CD4-positive, alpha-beta T cell (primary cell): ENCODE measurements around the gene GRID1. TPM values are rescaled to one million over a fixed set of nuclear protein-coding genes. Genes with fewer than 3 reads are reported as not detected.
"Not testable (repeated sequence)": the region's sequence is repeated elsewhere in the genome, so short reads cannot be mapped to it uniquely, and the experiment has no call there.

Source experiments
- ATAC-seq: fragments of 200-7000 bp; cut with Tn5 transposase; one replicate; pipeline ENCODE4 v1.10.0; 2022; ENCODE audit warnings: mild to moderate bottlenecking; ENCODE audit not compliant: poor library complexity
- CTCF ChIA-PET: fragments of 350-600 bp; sonication (Branson Sonifier 250); formaldehyde crosslinking; loops from one replicate; lab custom pipeline; 2021; ENCODE audit warnings: antibody characterized with exemption, inconsistent platforms; lab: Charles Lee
- POLR2A ChIA-PET: fragments of 350-600 bp; sonication (Branson Sonifier 250); formaldehyde crosslinking; loops from one replicate; lab custom pipeline; 2021; ENCODE audit warnings: antibody characterized with exemption, inconsistent platforms; lab: Charles Lee
- DNase-seq, 14 experiments: peaks; one replicate each; pipeline ENCODE4 v3.0.0-alpha.2; 2013 to 2020; ENCODE audit warnings: mixed read lengths in 2 of 14
- H3K27ac ChIP-seq, 2 donors: one replicate each; pipeline versions ENCODE4 v1.5.1 to v1.7.0; 2013; ENCODE audit warnings: low read length in 2 of 2, low read depth in 1 of 2, mild to moderate bottlenecking in 1 of 2
- H3K27me3 ChIP-seq, 2 experiments: 1 replicate in 1 of 2; 2 replicates in 1 of 2; pipeline versions ENCODE4 v1.6.1 to v1.7.0; 2013; ENCODE audit warnings: low read length in 2 of 2, control low read depth in 1 of 2, mild to moderate bottlenecking in 1 of 2, moderate library complexity in 1 of 2; ENCODE audit not compliant: insufficient read depth in 2 of 2, control insufficient read depth in 1 of 2
- H3K36me3 ChIP-seq: one replicate; pipeline ENCODE4 v1.6.1; 2013; ENCODE audit warnings: low read length, control low read depth; ENCODE audit not compliant: insufficient read depth
- H3K4me1 ChIP-seq: one replicate; pipeline ENCODE4 v1.6.1; 2013; ENCODE audit warnings: low read length, control low read depth; ENCODE audit not compliant: insufficient read depth
- H3K4me3 ChIP-seq: one replicate; pipeline ENCODE4 v1.5.1; 2013; ENCODE audit warnings: mild to moderate bottlenecking, low read length, moderate library complexity
- H3K9me3 ChIP-seq, 2 experiments: 1 replicate in 1 of 2; 2 replicates in 1 of 2; pipeline versions ENCODE4 v1.6.1 to v1.7.0; 2013; ENCODE audit warnings: low read length in 2 of 2, mild to moderate bottlenecking in 2 of 2, control low read depth in 1 of 2, moderate library complexity in 1 of 2; ENCODE audit not compliant: control insufficient read depth in 1 of 2, insufficient read depth in 1 of 2
- H3K27ac Mint-ChIP-seq: one replicate; pipeline ENCODE4 v1.8.0; 2020; ENCODE audit warnings: mixed read lengths
- H3K27me3 Mint-ChIP-seq: one replicate; pipeline ENCODE4 v1.8.0; 2021; ENCODE audit warnings: mixed read lengths
- H3K36me3 Mint-ChIP-seq: one replicate; pipeline ENCODE4 v1.8.0; 2021; ENCODE audit warnings: low read depth, mixed read lengths
- H3K4me1 Mint-ChIP-seq: one replicate; pipeline ENCODE4 v1.8.0; 2021; ENCODE audit warnings: low read depth, mixed read lengths
- H3K4me3 Mint-ChIP-seq: one replicate; pipeline ENCODE4 v1.8.0; 2020; ENCODE audit warnings: mild to moderate bottlenecking, mixed read lengths
- H3K9me3 Mint-ChIP-seq: one replicate; pipeline ENCODE4 v1.8.0; 2020; ENCODE audit warnings: mixed read lengths
- intact Hi-C, 2 experiments: fragments of 100-400 bp; cut with DNase I in 1 of 2; cut with micrococcal nuclease in 1 of 2; formaldehyde crosslinking; loops; one replicate each; pipeline versions ENCODE4 v1.15.1 to v1.9.0; 2023 to 2025; cut with DNase I, micrococcal nuclease
- total RNA-seq, 174 experiments: library from RNA in 2 of 174; stranded (reverse) in 2 of 174; gene quantifications; one replicate each; pipeline ENCODE4 v1.2.3 and lab custom pipeline; 2021 to 2026
- TF ChIP-seq, protein P1 (sequence below): fragments of 200-600 bp; IDR thresholded peaks from one replicate; pipeline ENCODE4 v1.8.0; 2022; ENCODE audit warnings: antibody characterized with exemption, mild to moderate bottlenecking

The GRID1 gene
- total RNA-seq, 2 experiments from 2014 or later = not detected

DNA sequence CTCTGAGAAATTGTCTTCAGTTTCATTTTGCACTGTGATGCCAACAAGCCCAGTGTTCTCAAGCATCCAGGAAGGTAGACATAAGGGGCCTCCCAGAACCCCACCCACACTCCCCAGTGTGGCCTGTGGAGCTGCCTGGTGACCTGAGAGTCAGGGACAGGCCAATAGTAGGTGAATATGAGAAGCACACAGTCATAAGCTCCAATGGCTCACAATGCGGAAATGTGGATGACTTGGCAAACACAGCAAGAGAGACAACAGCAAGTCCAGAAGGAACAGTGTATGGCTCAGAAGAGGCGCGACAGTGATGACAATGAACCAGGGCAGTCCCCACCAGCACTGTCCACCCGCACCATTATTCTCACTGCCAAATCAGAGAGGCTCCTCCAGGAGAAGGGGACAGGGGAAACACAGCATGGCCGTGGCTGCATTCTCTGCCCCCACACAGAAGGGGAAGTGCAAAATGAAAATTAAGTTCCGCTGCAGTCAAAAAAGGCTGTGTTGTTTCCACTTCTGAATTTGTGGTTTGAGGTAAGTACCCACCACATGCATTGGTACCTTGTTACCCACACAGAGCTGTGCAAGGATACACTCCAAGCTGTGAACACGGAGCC is 419.8 kb downstream of the GRID1 start:
- H3K9me3 ChIP-seq = peaks cover 0 to 5% of the 10 kb centered on the region in 2 experiments
- Mint-ChIP-seq H3K36me3 (no peaks in the 10 kb centered on the region), H3K27me3 (peaks cover 16% of the 10 kb centered on the region), H3K27ac (no peak overlapping the region), H3K4me3 (no peak overlapping the region), H3K9me3 (no peaks in the 10 kb centered on the region), H3K4me1 (no peaks in the 10 kb centered on the region)
- TF ChIP-seq, protein P1, sequence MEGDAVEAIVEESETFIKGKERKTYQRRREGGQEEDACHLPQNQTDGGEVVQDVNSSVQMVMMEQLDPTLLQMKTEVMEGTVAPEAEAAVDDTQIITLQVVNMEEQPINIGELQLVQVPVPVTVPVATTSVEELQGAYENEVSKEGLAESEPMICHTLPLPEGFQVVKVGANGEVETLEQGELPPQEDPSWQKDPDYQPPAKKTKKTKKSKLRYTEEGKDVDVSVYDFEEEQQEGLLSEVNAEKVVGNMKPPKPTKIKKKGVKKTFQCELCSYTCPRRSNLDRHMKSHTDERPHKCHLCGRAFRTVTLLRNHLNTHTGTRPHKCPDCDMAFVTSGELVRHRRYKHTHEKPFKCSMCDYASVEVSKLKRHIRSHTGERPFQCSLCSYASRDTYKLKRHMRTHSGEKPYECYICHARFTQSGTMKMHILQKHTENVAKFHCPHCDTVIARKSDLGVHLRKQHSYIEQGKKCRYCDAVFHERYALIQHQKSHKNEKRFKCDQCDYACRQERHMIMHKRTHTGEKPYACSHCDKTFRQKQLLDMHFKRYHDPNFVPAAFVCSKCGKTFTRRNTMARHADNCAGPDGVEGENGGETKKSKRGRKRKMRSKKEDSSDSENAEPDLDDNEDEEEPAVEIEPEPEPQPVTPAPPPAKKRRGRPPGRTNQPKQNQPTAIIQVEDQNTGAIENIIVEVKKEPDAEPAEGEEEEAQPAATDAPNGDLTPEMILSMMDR = no peak
- ATAC-seq (no peak), DNase-seq (no peak)
- ChIA-PET CTCF (no interaction called here), POLR2A (no interaction called here)
- intact Hi-C loops = no loop called here
- H3K36me3 ChIP-seq = no peaks in the 10 kb centered on the region
- H3K4me1 ChIP-seq = no peaks in the 10 kb centered on the region
- H3K27me3 ChIP-seq = peaks cover 0 to 16% of the 10 kb centered on the region in 2 experiments
- no peak overlapping the region for H3K4me3 ChIP-seq
- no peak overlapping the region for H3K27ac ChIP-seq

DNA sequence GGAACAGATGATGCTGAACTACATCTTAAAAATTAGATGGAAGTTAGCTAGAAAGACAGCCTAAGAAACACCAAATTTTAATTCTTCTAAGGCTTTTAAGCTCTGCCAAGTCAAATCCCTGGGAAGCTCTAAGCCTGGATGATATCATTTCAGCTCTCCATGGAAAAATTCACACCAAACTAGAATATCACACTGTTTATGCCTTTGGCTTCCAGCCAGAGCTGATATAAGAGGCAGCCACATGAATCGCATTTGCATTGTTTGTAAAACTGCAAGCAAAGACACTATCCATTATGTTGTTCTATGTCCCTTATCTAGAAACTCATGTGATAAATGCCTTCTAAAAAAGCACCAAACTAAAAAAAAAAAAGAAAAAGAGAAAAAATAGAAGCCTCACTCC is 430.4 kb downstream of the GRID1 start:
- H3K9me3 Mint-ChIP-seq = peaks cover 2% of the 10 kb centered on the region
- H3K4me3 ChIP-seq = no peak overlapping the region
- ChIA-PET CTCF (no interaction called here), POLR2A (no interaction called here)
- intact Hi-C loops = no loop called here
- H3K27me3 ChIP-seq = no peaks in the 10 kb centered on the region
- H3K36me3 Mint-ChIP-seq = no peaks in the 10 kb centered on the region
- peaks cover 4% of the 10 kb centered on the region for H3K27me3 Mint-ChIP-seq
- H3K4me3 Mint-ChIP-seq = no peak overlapping the region
- H3K27ac ChIP-seq = no peak overlapping the region
- DNase-seq (no peak), ATAC-seq (no peak)
- TF ChIP-seq, protein P1 = no peak
- H3K4me1 Mint-ChIP-seq = no peaks in the 10 kb centered on the region
- H3K4me1 ChIP-seq = no peaks in the 10 kb centered on the region
- no peaks in the 10 kb centered on the region for H3K36me3 ChIP-seq
- H3K9me3 ChIP-seq = no peaks in the 10 kb centered on the region
- no peak overlapping the region for H3K27ac Mint-ChIP-seq

DNA sequence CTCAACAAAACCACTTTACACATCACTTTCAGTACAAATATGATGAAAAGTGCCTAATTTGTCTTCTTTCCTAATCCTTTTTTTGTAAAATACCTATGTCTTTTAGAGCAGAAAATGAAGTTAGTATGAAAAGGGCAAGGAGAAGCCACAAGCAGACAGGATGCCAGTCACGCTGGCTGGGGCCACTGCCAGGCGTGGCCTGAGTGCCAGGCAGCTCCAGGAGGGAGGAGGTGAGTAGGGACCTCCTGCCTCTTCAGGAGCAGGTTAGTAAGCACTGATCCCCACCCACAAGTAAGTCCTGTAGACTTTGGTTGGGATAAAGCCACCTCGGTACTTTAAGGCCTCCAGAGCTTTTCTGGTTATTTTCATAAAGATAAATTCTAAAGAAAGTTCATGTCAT is 432.0 kb downstream of the GRID1 start:
- intact Hi-C loops = no loop called here
- DNase-seq (no peak), ATAC-seq (no peak)
- no peaks in the 10 kb centered on the region for H3K4me1 ChIP-seq
- Mint-ChIP-seq H3K27ac (no peak overlapping the region), H3K4me3 (no peak overlapping the region), H3K9me3 (peaks cover 2% of the 10 kb centered on the region), H3K36me3 (no peaks in the 10 kb centered on the region), H3K4me1 (no peaks in the 10 kb centered on the region), H3K27me3 (peaks cover 4% of the 10 kb centered on the region)
- no peaks in the 10 kb centered on the region for H3K27me3 ChIP-seq
- ChIA-PET CTCF (no interaction called here), POLR2A (no interaction called here)
- H3K27ac ChIP-seq = no peak overlapping the region
- no peak overlapping the region for H3K4me3 ChIP-seq
- TF ChIP-seq, protein P1 = no peak
- H3K9me3 ChIP-seq = no peaks in the 10 kb centered on the region
- H3K36me3 ChIP-seq = no peaks in the 10 kb centered on the region

DNA sequence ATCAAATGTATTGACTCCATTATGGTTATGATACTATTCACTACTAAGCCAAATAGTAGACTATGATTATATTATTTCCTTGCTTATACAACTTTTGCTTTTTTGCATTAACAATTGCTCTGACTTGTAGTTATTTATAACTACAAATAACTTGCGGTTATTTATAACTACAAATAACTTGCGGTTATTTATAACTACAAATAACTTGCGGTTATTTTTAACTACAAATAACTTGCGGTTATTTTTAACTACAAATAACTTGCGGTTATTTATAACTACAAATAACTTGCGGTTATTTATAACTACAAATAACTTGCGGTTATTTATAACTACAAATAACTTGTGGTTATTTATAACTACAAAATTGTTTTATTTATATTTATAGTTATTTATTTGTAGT is 436.6 kb downstream of the GRID1 start:
- H3K9me3 Mint-ChIP-seq, H3K4me1 Mint-ChIP-seq, DNase-seq, H3K36me3 Mint-ChIP-seq, ATAC-seq, intact Hi-C loops, POLR2A ChIA-PET, H3K27me3 ChIP-seq, H3K9me3 ChIP-seq, H3K27ac ChIP-seq, H3K4me3 ChIP-seq, H3K27ac Mint-ChIP-seq, H3K4me3 Mint-ChIP-seq, H3K36me3 ChIP-seq, H3K4me1 ChIP-seq, H3K27me3 Mint-ChIP-seq: not testable (repeated sequence)
- CTCF ChIA-PET = interaction anchor here (1.2 kb wide), 1 partner anchor 77 kb away, joined by 4 read pairs; no protein-coding TSS in a partner anchor
